ENCODE data around the gene FOXP4. TPM values are rescaled to one million over a fixed set of nuclear protein-coding genes. Genes with fewer than 3 reads are reported as not detected.
"Not testable (repeated sequence)": the region's sequence is repeated elsewhere in the genome, so short reads cannot be mapped to it uniquely, and the experiment has no call there.

FOXP4 gene
- total RNA-seq, 1 donor from 2014 or later, result 9.7 TPM

DNA sequence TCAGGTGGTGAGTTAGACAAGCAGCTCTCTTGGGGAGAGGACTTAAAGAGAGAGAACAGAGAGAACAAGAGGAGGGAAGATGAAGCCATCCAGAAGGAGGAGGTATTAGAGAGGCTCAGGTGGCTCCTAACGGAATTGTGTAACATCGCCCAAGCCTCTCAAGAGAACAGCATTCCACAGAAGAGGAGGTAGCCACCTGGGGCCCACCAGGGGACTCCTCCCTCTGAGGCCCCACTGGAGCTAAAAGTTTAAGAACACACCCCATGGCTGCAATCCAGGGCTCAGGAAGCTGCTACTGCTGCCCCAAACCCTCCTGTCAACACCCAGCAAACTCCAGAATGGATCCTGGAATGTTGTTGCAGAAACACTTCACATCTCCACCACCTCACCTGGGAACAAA lies 68.5 kb downstream of the FOXP4 start:
- no peaks in the 10 kb centered on the region for H3K36me3 Mint-ChIP-seq (ENCODE audit: low read depth)
- DNase-seq (ENCODE audit: low spot score), result no peak
- H3K4me1 Mint-ChIP-seq (ENCODE audit: low read depth), result no peaks in the 10 kb centered on the region
- intact Hi-C loops (cut with micrococcal nuclease), result no loop called here
- no peak overlapping the region for H3K4me3 Mint-ChIP-seq (ENCODE audit: low read depth)
- peaks cover 11% of the 10 kb centered on the region for H3K9me3 Mint-ChIP-seq
- peaks cover 7% of the 10 kb centered on the region for H3K27me3 Mint-ChIP-seq (ENCODE audit: low read depth)
- no peak overlapping the region for H3K27ac Mint-ChIP-seq

DNA sequence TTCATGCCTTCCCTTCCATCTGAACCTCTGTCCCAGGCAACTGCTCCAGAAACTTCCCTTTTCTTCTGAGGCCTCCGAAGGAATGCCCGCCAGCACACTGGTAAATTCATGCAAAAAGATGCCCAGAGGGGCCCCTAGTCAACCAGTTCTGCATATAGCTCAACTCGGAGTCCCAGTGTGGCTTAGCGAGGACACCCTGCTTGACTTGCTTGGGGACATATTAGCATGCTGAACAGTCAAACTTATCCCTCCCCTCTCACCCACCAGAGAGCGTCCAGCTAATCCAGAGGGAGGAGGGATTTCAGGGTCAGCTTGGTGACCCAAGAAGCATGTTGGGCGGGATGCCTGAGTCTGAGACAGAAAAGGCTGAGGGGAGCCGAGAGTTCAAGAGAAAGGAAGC lies 69.1 kb downstream of the FOXP4 start:
- H3K4me3 Mint-ChIP-seq (ENCODE audit: low read depth), result no peak overlapping the region
- H3K36me3 Mint-ChIP-seq (ENCODE audit: low read depth), result no peaks in the 10 kb centered on the region
- DNase-seq (ENCODE audit: low spot score), result no peak
- H3K27ac Mint-ChIP-seq, result no peak overlapping the region
- intact Hi-C loops (cut with micrococcal nuclease), result no loop called here
- peaks cover 10% of the 10 kb centered on the region for H3K27me3 Mint-ChIP-seq (ENCODE audit: low read depth)
- no peaks in the 10 kb centered on the region for H3K4me1 Mint-ChIP-seq (ENCODE audit: low read depth)
- H3K9me3 Mint-ChIP-seq, result peaks cover 11% of the 10 kb centered on the region

DNA sequence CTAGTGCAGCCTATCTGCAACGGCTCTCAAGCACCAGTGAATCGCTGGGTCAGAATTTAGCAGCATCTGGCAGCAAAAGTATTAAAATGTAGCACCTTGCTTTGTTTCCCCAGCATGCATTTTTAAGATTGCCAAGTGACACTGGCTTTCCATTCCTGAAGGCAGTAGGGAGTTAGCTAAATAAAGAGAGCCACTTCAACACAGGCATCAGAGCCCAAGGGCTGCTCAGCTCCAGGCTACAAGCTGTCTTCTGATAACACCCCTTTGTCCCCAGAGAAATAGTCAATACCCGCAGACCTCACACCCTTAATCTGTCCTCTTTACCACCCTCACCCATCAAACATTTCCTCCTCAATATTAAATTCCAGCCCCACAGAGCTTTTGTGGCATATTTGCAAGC lies 72.4 kb downstream of the FOXP4 start:
- DNase-seq (ENCODE audit: low spot score), result no peak
- Mint-ChIP-seq H3K36me3 (ENCODE audit: low read depth) (no peaks in the 10 kb centered on the region), H3K27me3 (ENCODE audit: low read depth) (peaks cover 13% of the 10 kb centered on the region), H3K4me1 (ENCODE audit: low read depth) (no peaks in the 10 kb centered on the region), H3K4me3 (ENCODE audit: low read depth) (no peak overlapping the region), H3K9me3 (peaks cover 7% of the 10 kb centered on the region), H3K27ac (no peak overlapping the region)
- intact Hi-C loops (cut with micrococcal nuclease), result no loop called here

DNA sequence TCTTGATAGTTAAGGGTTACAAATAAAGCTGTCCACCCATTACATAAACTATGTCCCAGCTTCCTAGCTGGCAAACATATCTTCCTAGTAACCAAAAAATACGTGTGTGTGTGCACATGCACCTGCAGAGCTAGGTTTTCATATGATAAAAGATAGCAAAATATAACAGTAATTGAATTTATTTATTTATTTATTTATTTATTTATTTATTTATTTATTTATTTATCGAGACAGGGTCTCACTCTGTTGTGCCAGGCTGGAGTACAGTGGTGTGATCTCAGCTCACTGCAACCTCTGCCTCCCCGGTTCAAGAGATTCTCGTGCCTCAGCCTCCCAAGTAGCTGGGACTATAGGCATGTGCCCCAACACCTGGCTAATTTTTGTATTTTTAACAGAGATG lies 73.0 kb downstream of the FOXP4 start:
- H3K4me1 Mint-ChIP-seq (ENCODE audit: low read depth); H3K4me3 Mint-ChIP-seq (ENCODE audit: low read depth); H3K9me3 Mint-ChIP-seq; H3K27me3 Mint-ChIP-seq (ENCODE audit: low read depth); H3K36me3 Mint-ChIP-seq (ENCODE audit: low read depth); intact Hi-C loops (cut with micrococcal nuclease); DNase-seq (ENCODE audit: low spot score); H3K27ac Mint-ChIP-seq: not testable (repeated sequence)

GRCh38 chr6:41621367-41621766 lies 75.2 kb downstream of the FOXP4 start:
- no peak for DNase-seq (ENCODE audit: low spot score)
- no peak overlapping the region for H3K4me3 Mint-ChIP-seq (ENCODE audit: low read depth)
- no peaks in the 10 kb centered on the region for H3K36me3 Mint-ChIP-seq (ENCODE audit: low read depth)
- intact Hi-C loops (cut with micrococcal nuclease), result no loop called here
- no peak overlapping the region for H3K27ac Mint-ChIP-seq
- H3K9me3 Mint-ChIP-seq, result peaks cover 4% of the 10 kb centered on the region
- peaks cover 16% of the 10 kb centered on the region for H3K27me3 Mint-ChIP-seq (ENCODE audit: low read depth)
- peaks cover 6% of the 10 kb centered on the region for H3K4me1 Mint-ChIP-seq (ENCODE audit: low read depth)

- no peaks in the 10 kb centered on the region for H3K36me3 Mint-ChIP-seq (ENCODE audit: low read depth)
- intact Hi-C loops (cut with micrococcal nuclease), result no loop called here
- DNase-seq (ENCODE audit: low spot score), result no peak
- peaks cover 4% of the 10 kb centered on the region for H3K9me3 Mint-ChIP-seq
- H3K4me1 Mint-ChIP-seq (ENCODE audit: low read depth), result peaks cover 6% of the 10 kb centered on the region
- no peak overlapping the region for H3K27ac Mint-ChIP-seq
- no peak overlapping the region for H3K4me3 Mint-ChIP-seq (ENCODE audit: low read depth)
- peaks cover 19% of the 10 kb centered on the region for H3K27me3 Mint-ChIP-seq (ENCODE audit: low read depth)
Observed at GRCh38 chr6:41621802-41622201, 75.6 kb downstream of the FOXP4 start.

DNA sequence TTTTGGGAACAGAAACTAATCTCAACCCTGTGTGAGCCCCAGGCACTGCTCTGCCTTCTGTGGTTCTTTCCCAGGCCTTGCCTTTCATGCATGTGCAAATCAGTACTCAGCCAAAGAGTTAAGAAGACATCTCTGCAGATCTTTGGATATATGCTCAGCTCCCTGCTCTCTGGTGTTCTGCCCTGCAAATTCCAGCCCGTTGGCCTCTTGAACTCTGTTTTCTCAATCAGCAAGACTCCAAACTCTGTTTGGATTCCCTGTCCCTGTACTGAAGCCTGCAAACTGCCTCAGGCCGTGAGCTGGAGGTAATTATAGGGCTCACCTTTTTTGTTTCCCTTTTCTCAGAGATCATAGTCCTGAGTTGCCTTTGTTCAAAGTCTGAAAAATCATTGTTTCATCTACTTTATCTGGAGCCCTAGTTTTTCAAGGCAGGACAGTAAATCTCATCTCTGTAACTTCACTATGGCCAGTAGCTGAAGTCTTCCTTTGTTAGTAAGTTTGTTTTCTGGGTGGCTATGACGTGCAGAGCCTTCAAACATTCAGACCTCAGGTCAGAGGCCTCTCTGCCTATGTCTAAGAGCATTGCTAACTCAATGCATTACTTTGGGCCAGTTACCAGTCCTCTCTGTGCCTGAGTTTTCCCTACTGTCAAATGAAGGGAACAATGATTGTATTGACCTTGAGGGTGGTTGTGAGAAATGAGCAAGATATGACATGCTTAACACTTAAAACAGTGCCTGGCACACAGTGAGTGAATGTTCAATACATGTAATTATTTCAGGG lies 76.2 kb downstream of the FOXP4 start:
- peaks cover 19% of the 10 kb centered on the region for H3K27me3 Mint-ChIP-seq (ENCODE audit: low read depth)
- H3K36me3 Mint-ChIP-seq (ENCODE audit: low read depth), result no peaks in the 10 kb centered on the region
- no peak overlapping the region for H3K4me3 Mint-ChIP-seq (ENCODE audit: low read depth)

DNA sequence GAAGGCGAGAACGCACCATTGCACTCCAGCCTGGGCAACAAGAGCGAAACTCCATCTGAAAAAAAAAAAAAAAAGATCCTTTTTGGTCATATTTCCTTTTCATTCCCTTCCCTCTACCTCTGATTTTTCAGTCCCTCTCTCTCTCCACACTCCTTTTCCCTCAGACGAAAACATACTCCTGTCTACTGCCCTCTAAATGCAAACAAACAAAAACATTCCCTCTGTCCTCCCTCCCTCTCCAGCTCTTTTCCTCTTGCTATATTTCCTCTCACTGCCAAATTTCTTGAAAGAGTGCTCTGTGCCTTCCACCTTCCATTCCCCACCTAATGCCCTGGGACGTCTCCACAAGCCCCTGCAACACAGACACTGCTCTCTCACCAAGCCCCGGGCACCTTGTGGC lies 77.1 kb downstream of the FOXP4 start:
- DNase-seq (ENCODE audit: low spot score), result no peak
- intact Hi-C loops (cut with micrococcal nuclease), result no loop called here
- Mint-ChIP-seq H3K4me3 (ENCODE audit: low read depth) (no peak overlapping the region), H3K36me3 (ENCODE audit: low read depth) (no peaks in the 10 kb centered on the region), H3K9me3 (peaks cover 4% of the 10 kb centered on the region), H3K4me1 (ENCODE audit: low read depth) (peaks cover 6% of the 10 kb centered on the region), H3K27ac (no peak overlapping the region), H3K27me3 (ENCODE audit: low read depth) (peaks cover 19% of the 10 kb centered on the region)

More for the DNA sequence above, 76.2 kb downstream of the FOXP4 start:
- intact Hi-C loops (cut with micrococcal nuclease), result no loop called here
- H3K4me1 Mint-ChIP-seq (ENCODE audit: low read depth), result peaks cover 6% of the 10 kb centered on the region
- DNase-seq (ENCODE audit: low spot score), result no peak
- no peak overlapping the region for H3K27ac Mint-ChIP-seq
- peaks cover 4% of the 10 kb centered on the region for H3K9me3 Mint-ChIP-seq

DNA sequence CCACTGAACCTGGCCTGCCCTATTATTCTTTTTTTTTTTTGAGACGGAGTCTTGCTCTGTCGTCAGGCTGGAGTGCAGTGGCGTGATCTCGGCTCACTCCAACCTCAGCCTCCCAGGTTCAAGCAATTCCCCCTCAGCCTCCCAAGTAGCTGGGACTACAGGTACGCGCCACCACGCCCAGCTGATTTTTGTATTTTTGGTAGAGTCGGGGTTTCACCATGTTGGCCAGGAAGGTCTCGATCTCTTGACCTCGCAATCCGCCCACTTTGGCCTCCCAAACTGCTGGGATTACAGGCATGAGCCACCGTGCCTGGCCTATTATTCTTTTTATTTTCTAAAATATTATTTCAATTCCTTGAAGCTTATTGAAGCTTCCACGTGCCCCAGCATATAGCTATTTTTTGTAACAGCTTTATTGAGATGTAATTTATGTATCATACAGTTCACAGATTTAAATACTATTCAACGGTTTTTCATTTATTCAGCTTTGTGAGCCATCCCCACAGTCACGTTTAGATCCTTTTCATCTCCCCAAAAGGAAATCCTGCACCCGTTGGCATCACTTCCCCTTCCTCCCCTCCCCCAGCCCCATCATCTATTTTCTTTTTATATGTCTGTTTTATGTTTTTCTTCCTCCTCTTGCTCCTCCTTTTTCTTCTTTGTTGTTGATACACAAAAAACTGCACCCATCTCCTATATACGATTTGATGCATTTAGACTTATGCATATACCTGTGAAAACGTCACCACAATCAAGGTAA lies 78.6 kb downstream of the FOXP4 start:
- peaks cover 6% of the 10 kb centered on the region for H3K4me1 Mint-ChIP-seq (ENCODE audit: low read depth)
- no peak overlapping the region for H3K4me3 Mint-ChIP-seq (ENCODE audit: low read depth)
- H3K27me3 Mint-ChIP-seq (ENCODE audit: low read depth), result peaks cover 19% of the 10 kb centered on the region
- DNase-seq (ENCODE audit: low spot score), result no peak
- intact Hi-C loops (cut with micrococcal nuclease), result no loop called here
- H3K27ac Mint-ChIP-seq, result no peak overlapping the region
- H3K36me3 Mint-ChIP-seq (ENCODE audit: low read depth), result no peaks in the 10 kb centered on the region
- H3K9me3 Mint-ChIP-seq, result peaks cover 4% of the 10 kb centered on the region

DNA sequence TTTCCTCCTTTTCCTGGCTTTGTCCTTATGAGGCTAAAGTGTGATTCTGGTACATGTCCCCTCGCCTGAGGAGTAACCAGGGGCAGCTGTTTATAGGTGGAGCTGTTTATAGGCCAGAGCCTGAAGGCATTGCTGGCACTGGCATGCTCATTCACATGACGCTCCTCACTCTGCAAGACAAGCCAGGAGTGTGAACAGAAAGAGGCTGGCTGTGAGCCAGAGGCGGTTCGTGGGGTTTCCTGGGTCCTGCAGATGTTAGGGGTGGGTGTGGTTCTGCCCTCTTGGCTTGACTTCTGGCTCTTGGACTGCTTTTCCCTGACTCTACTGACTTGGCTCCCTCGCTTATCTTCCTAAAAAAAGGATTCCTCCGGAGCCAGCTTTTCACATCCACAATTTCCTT lies 79.3 kb downstream of the FOXP4 start:
- H3K4me3 Mint-ChIP-seq (ENCODE audit: low read depth), result no peak overlapping the region
- no peaks in the 10 kb centered on the region for H3K36me3 Mint-ChIP-seq (ENCODE audit: low read depth)
- peaks cover 15% of the 10 kb centered on the region for H3K27me3 Mint-ChIP-seq (ENCODE audit: low read depth)
- no peak overlapping the region for H3K27ac Mint-ChIP-seq
- peaks cover 4% of the 10 kb centered on the region for H3K9me3 Mint-ChIP-seq
- peaks cover 6% of the 10 kb centered on the region for H3K4me1 Mint-ChIP-seq (ENCODE audit: low read depth)
- intact Hi-C loops (cut with micrococcal nuclease), result no loop called here
- no peak for DNase-seq (ENCODE audit: low spot score)

DNA sequence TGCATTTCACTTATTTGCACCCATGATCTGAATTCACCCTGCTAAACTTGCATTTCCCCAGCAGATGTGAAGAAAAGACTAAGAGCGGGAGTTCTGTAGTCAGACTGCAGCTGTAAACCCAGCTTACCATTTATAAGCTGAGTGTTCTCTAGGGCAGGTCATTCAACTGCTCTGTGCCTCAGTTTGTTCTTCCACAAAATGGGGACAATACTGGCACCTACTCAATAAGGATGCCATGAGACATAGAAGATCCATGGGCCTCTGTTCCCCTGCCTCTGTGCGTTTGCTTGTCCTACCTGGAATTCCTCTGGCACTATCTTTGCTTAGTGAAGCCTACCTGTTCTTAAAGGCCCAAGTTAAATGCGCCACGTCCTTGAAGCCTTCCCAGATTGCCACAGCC lies 79.8 kb downstream of the FOXP4 start:
- no peak overlapping the region for H3K27ac Mint-ChIP-seq
- H3K27me3 Mint-ChIP-seq (ENCODE audit: low read depth), result peaks cover 15% of the 10 kb centered on the region
- no peak overlapping the region for H3K4me3 Mint-ChIP-seq (ENCODE audit: low read depth)
- H3K4me1 Mint-ChIP-seq (ENCODE audit: low read depth), result peaks cover 6% of the 10 kb centered on the region
- no peaks in the 10 kb centered on the region for H3K36me3 Mint-ChIP-seq (ENCODE audit: low read depth)
- DNase-seq (ENCODE audit: low spot score), result no peak
- intact Hi-C loops (cut with micrococcal nuclease), result no loop called here
- H3K9me3 Mint-ChIP-seq, result peaks cover 4% of the 10 kb centered on the region

- Mint-ChIP-seq H3K9me3 (no peaks in the 10 kb centered on the region), H3K27ac (no peak overlapping the region), H3K27me3 (ENCODE audit: low read depth) (peaks cover 12% of the 10 kb centered on the region), H3K36me3 (ENCODE audit: low read depth) (no peaks in the 10 kb centered on the region), H3K4me1 (ENCODE audit: low read depth) (peaks cover 6% of the 10 kb centered on the region), H3K4me3 (ENCODE audit: low read depth) (no peak overlapping the region)
- DNase-seq (ENCODE audit: low spot score), result no peak
- intact Hi-C loops (cut with micrococcal nuclease), result no loop called here
Observed at GRCh38 chr6:41626917-41627316, 80.7 kb downstream of the FOXP4 start.

GRCh38 chr6:41629128-41629527 lies 82.9 kb downstream of the FOXP4 start:
- no peak overlapping the region for H3K4me3 Mint-ChIP-seq (ENCODE audit: low read depth)
- H3K9me3 Mint-ChIP-seq, result no peaks in the 10 kb centered on the region
- H3K27ac Mint-ChIP-seq, result no peak overlapping the region
- intact Hi-C loops (cut with micrococcal nuclease), result no loop called here
- H3K27me3 Mint-ChIP-seq (ENCODE audit: low read depth), result peaks cover 12% of the 10 kb centered on the region
- H3K36me3 Mint-ChIP-seq (ENCODE audit: low read depth), result no peaks in the 10 kb centered on the region
- peaks cover 6% of the 10 kb centered on the region for H3K4me1 Mint-ChIP-seq (ENCODE audit: low read depth)
- no peak for DNase-seq (ENCODE audit: low spot score)
